K562 (cell line): ENCODE measurements around the gene AP2M1. TPM values are rescaled to one million over a fixed set of nuclear protein-coding genes. Genes with fewer than 3 reads are reported as not detected.

ENCODE experiments used
- AFF1 ChIP-seq, 2 experiments: fragments of 450-650 bp; IDR thresholded peaks; 2 replicates each; pipeline ENCODE4 v1.6.1; 2018; ENCODE audit warnings: mild to moderate bottlenecking in 2 of 2, low read depth in 1 of 2; ENCODE audit not compliant: partially characterized antibody in 2 of 2
- ESRRB ChIP-seq: fragments of 250-450 bp; sonication (Bioruptor Pico); IDR thresholded peaks from 2 replicates; pipeline ENCODE4 v1.5.0; 2020; ENCODE audit warnings: mild to moderate bottlenecking, moderate library complexity, borderline replicate concordance
- HDAC8 ChIP-seq: fragments of 450-650 bp; IDR thresholded peaks from 2 replicates; pipeline ENCODE4 v1.6.1; 2016; ENCODE audit warnings: mild to moderate bottlenecking, missing genetic modification characterization, moderate library complexity, missing compliant biosample characterization
- HNRNPUL1 ChIP-seq: fragments of 200-400 bp; formaldehyde crosslinking; IDR thresholded peaks from 2 replicates; pipeline ENCODE4 v1.6.1; 2017; ENCODE audit warnings: low read length
- MCM7 ChIP-seq, 2 experiments: fragments of 450-650 bp; IDR thresholded peaks; 2 replicates each; pipeline ENCODE4 v1.6.1; 2016 to 2018
- SAP30 ChIP-seq: fragments of 200-600 bp; sonication (generic); IDR thresholded peaks from 2 replicates; pipeline ENCODE4 v1.6.1; 2012; ENCODE audit warnings: borderline replicate concordance, low read depth, mild to moderate bottlenecking, moderate library complexity, low read length, control low read depth, inconsistent platforms; ENCODE audit not compliant: insufficient read depth, poor library complexity, severe bottlenecking
- SMAD2 ChIP-seq: fragments of 150-350 bp; IDR thresholded peaks from 2 replicates; pipeline ENCODE4 v1.6.1; 2014; ENCODE audit warnings: low read depth, mild to moderate bottlenecking, low read length
- SMARCA5 ChIP-seq: fragments of 450-650 bp; IDR thresholded peaks from 2 replicates; pipeline ENCODE4 v1.6.1; 2016
- STAG1 ChIP-seq: sonication (generic); formaldehyde crosslinking; IDR thresholded peaks from 2 replicates; pipeline ENCODE4 v1.5.0; 2020; ENCODE audit warnings: missing genetic modification reagents, borderline replicate concordance
- TRIM24 ChIP-seq, 2 experiments: fragments of 450-650 bp; IDR thresholded peaks; 2 replicates each; pipeline ENCODE4 v1.6.1; 2016
- ZBTB1 ChIP-seq: sonication (generic); formaldehyde crosslinking; IDR thresholded peaks from 2 replicates; pipeline ENCODE4 v1.8.1; 2023; ENCODE audit warnings: missing genetic modification reagents, low read depth, mild to moderate bottlenecking, borderline replicate concordance
- ZBTB34 ChIP-seq: fragments of 250-450 bp; sonication (Bioruptor Pico); IDR thresholded peaks from 2 replicates; pipeline ENCODE4 v1.8.0; 2021; ENCODE audit warnings: mild to moderate bottlenecking, moderate library complexity
- ZFP30 ChIP-seq: fragments of 250-450 bp; sonication (Bioruptor Pico); IDR thresholded peaks from 2 replicates; pipeline ENCODE4 v1.8.0; 2022; ENCODE audit warnings: moderate library complexity, mild to moderate bottlenecking, inconsistent platforms, borderline replicate concordance
- ZNF436 ChIP-seq: fragments of 250-450, 450-650 bp; sonication (Bioruptor Pico); formaldehyde crosslinking; IDR thresholded peaks from 2 replicates; pipeline ENCODE4 v1.7.0; 2020; ENCODE audit warnings: mild to moderate bottlenecking
- polyA plus RNA-seq, 8 experiments: library from polyadenylated mRNA; depleted of rRNA in 4 of 8; stranded (reverse) in 5 of 8; unstranded in 3 of 8; fragments of >200 nt; fragmentation: Nextera tagmentation in 2 of 8; fragmentation: Illumina TruSeq in 1 of 8; extraction: Ambion mirVana in 2 of 8; extraction: Trizol in 1 of 8; gene quantifications; 2 replicates each; pipeline versions ENCODE4 v1.2.1 to v1.2.3, GENCODE V29; 2011 to 2014; ENCODE audit warnings: inconsistent platforms in 1 of 8, missing spikeins in 1 of 8
- total RNA-seq, 7 experiments: library from RNA; depleted of rRNA in 6 of 7; stranded (reverse); fragments of >200 nt in 6 of 7; fragmentation: Illumina TruSeq in 2 of 7; extraction: Trizol in 2 of 7; gene quantifications; 2 replicates each; pipeline versions ENCODE4 v1.2.1 to v1.2.3, GENCODE V29; 2011 to 2021; ENCODE audit warnings: low replicate concordance in 1 of 7
- TF ChIP-seq, protein P1 (sequence below): sonication (generic); formaldehyde crosslinking; IDR thresholded peaks from 2 replicates; pipeline ENCODE4 v1.8.0; 2022; ENCODE audit warnings: mild to moderate bottlenecking, missing genetic modification reagents

The AP2M1 gene
- total and polyA plus RNA-seq, 9 of the 15 experiments (the other 6 are each of a cell fraction or from before 2014, with no cell fraction given), result 118 to 505 (median 296) TPM

DNA sequence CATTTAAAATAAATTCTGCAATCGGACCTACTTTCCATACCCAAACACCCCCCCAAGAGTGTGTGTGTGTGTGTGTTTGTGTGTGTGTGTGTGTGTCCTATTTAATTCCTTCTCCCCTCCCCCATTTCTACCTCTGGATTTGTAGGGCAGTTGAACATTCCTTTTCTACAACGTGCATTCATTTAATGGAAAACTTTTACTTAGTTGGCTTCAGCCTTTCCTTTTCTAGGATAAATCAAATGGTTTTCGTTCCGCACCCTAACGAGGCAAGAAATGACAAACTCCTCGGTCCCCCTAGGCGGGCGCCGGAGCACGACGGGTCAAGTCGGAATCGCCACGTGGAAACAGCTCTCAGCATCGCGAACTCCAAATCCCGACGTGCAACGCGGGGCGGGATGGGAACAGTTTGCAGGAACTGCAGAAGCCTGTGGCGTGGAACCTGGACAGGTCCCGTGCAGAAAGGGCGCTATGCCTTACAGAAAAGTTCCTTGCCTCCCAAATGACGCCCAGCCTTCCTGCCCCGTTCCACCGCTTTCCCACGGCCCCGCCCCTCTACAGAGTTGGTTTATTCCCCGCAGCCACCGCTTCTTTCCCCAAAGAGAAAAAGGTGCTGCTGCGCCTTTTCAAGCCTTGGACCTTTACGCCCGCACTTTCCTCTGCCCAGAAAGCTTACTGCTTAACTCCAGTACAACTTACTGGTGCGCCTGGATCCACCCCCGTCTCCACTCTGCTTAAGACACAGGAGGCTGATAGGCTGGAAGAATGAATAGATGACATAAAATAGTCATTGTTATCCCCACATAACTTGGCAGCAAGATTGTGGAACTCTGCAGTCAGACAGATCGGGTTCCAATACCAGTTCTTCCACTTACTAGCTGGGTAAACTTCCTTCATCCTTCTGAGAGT is 40.6 kb upstream of the AP2M1 start (continued):
- TF ChIP-seq AFF1 (IDR thresholded peaks at IDR 0.05; ENCODE audit: low read depth in 1 of 2, partially characterized antibody in 2 of 2) (peak in 1 of 2 experiments; percentile 87), ESRRB (CRISPR knock-in tag) (no peak), HNRNPUL1 (no peak), HDAC8 (no peak), TRIM24 (IDR thresholded peaks at IDR 0.05) (peak in 1 of 2 experiments; percentile 8; a peak in 1 of 4 replicates), SMARCA5 (no peak), ZBTB1 (no peak), MCM7 (IDR thresholded peaks at IDR 0.05) (no peak), ZBTB34 (no peak), ZNF436 (CRISPR knock-in tag) (no peak), STAG1 (CRISPR knock-in tag) (no peak), SAP30 (peak; percentile 29), SMAD2 (no peak), ZFP30 (CRISPR knock-in tag) (no peak)
- TF ChIP-seq, protein P1, sequence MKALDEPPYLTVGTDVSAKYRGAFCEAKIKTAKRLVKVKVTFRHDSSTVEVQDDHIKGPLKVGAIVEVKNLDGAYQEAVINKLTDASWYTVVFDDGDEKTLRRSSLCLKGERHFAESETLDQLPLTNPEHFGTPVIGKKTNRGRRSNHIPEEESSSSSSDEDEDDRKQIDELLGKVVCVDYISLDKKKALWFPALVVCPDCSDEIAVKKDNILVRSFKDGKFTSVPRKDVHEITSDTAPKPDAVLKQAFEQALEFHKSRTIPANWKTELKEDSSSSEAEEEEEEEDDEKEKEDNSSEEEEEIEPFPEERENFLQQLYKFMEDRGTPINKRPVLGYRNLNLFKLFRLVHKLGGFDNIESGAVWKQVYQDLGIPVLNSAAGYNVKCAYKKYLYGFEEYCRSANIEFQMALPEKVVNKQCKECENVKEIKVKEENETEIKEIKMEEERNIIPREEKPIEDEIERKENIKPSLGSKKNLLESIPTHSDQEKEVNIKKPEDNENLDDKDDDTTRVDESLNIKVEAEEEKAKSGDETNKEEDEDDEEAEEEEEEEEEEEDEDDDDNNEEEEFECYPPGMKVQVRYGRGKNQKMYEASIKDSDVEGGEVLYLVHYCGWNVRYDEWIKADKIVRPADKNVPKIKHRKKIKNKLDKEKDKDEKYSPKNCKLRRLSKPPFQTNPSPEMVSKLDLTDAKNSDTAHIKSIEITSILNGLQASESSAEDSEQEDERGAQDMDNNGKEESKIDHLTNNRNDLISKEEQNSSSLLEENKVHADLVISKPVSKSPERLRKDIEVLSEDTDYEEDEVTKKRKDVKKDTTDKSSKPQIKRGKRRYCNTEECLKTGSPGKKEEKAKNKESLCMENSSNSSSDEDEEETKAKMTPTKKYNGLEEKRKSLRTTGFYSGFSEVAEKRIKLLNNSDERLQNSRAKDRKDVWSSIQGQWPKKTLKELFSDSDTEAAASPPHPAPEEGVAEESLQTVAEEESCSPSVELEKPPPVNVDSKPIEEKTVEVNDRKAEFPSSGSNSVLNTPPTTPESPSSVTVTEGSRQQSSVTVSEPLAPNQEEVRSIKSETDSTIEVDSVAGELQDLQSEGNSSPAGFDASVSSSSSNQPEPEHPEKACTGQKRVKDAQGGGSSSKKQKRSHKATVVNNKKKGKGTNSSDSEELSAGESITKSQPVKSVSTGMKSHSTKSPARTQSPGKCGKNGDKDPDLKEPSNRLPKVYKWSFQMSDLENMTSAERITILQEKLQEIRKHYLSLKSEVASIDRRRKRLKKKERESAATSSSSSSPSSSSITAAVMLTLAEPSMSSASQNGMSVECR (CRISPR knock-in tag), result peak; percentile 75; the same call in 1 of the 2 replicates
